Measurements from ENCODE around the gene EDN3.

DNA sequence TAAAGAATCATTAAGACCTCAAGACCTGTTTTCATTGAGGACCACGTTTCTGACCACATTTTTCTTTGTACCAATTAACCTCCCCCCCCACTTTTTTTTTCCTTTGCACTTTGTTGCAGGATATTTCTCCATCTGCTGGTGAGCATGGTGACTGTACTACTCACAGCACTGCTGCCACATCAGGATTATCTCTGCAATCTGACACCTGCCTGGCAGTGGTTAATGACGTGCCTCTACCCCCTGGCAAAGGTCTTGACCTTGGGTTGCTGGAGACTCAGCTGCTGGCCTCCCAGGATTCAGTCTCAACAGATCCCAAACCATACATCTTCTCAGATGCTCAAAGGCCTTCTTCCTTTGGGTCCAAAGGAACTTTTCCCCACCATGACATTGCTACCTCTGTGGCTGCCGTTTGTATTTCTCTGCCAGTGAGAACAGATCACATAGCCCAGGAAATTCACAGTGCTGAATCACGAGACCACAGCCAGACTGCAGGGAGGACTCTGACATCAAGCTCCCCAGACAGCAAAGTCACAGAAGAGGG lies 46.6 kb upstream of the EDN3 start:
- TF ChIP-seq, protein P1, sequence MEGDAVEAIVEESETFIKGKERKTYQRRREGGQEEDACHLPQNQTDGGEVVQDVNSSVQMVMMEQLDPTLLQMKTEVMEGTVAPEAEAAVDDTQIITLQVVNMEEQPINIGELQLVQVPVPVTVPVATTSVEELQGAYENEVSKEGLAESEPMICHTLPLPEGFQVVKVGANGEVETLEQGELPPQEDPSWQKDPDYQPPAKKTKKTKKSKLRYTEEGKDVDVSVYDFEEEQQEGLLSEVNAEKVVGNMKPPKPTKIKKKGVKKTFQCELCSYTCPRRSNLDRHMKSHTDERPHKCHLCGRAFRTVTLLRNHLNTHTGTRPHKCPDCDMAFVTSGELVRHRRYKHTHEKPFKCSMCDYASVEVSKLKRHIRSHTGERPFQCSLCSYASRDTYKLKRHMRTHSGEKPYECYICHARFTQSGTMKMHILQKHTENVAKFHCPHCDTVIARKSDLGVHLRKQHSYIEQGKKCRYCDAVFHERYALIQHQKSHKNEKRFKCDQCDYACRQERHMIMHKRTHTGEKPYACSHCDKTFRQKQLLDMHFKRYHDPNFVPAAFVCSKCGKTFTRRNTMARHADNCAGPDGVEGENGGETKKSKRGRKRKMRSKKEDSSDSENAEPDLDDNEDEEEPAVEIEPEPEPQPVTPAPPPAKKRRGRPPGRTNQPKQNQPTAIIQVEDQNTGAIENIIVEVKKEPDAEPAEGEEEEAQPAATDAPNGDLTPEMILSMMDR (conservative IDR thresholded peaks at IDR 0.05): no peak
- no peak for TF ChIP-seq EZH2 (IDR thresholded peaks at IDR 0.05; ENCODE audit: low read depth)

Data from PC-9 (cell line).